Measurements from ENCODE around the gene CNOT2. TPM values are rescaled to one million over a fixed set of nuclear protein-coding genes. Genes with fewer than 3 reads are reported as not detected.
A peak's percentile ranks its signal among the peaks of the same experiment; 100 is the strongest.

The CNOT2 gene
- total RNA-seq, 2 experiments from 2014 or later, result 76.2 to 78.2 TPM

- DNase-seq (no peak), ATAC-seq (no peak)
- Mint-ChIP-seq H3K27ac (no peak overlapping the region), H3K4me3 (no peak overlapping the region), H3K4me1 (ENCODE audit: low read depth) (peaks cover 10% of the 10 kb centered on the region), H3K36me3 (ENCODE audit: low read depth) (peaks cover 24% of the 10 kb centered on the region), H3K27me3 (ENCODE audit: low read depth) (no peaks in the 10 kb centered on the region), H3K9me3 (ENCODE audit: insufficient read depth) (no peaks in the 10 kb centered on the region)
- ChIA-PET POLR2A (no interaction called here), CTCF (no interaction called here)
These were observed 70.9 kb downstream of the CNOT2 start for GRCh38 chr12:70314145-70314544.

GRCh38 chr12:70317781-70318180 lies 74.5 kb downstream of the CNOT2 start:
- Mint-ChIP-seq H3K4me3 (no peak overlapping the region), H3K9me3 (ENCODE audit: insufficient read depth) (no peaks in the 10 kb centered on the region), H3K4me1 (ENCODE audit: low read depth) (peaks cover 11% of the 10 kb centered on the region), H3K27me3 (ENCODE audit: low read depth) (no peaks in the 10 kb centered on the region), H3K36me3 (ENCODE audit: low read depth) (peaks cover 24% of the 10 kb centered on the region), H3K27ac (no peak overlapping the region)
- ATAC-seq (peak; percentile 15), DNase-seq (no peak)
- POLR2A ChIA-PET, result no interaction called here
- CTCF ChIA-PET, result no interaction called here

- Mint-ChIP-seq H3K4me1 (ENCODE audit: low read depth) (peaks cover 11% of the 10 kb centered on the region), H3K27ac (no peak overlapping the region), H3K36me3 (ENCODE audit: low read depth) (peaks cover 23% of the 10 kb centered on the region), H3K9me3 (ENCODE audit: insufficient read depth) (no peaks in the 10 kb centered on the region), H3K27me3 (ENCODE audit: low read depth) (no peaks in the 10 kb centered on the region), H3K4me3 (no peak overlapping the region)
- DNase-seq, result no peak
- ATAC-seq, result no peak
- ChIA-PET POLR2A (no interaction called here), CTCF (no interaction called here)
These were observed 76.4 kb downstream of the CNOT2 start for GRCh38 chr12:70319605-70320004.

- Mint-ChIP-seq H3K4me1 (ENCODE audit: low read depth) (peaks cover 11% of the 10 kb centered on the region), H3K4me3 (no peak overlapping the region), H3K27ac (no peak overlapping the region), H3K9me3 (ENCODE audit: insufficient read depth) (no peaks in the 10 kb centered on the region), H3K27me3 (ENCODE audit: low read depth) (no peaks in the 10 kb centered on the region), H3K36me3 (ENCODE audit: low read depth) (peaks cover 29% of the 10 kb centered on the region)
- POLR2A ChIA-PET, result interaction anchor here (0.6 kb wide), 1 partner anchor 40 kb away, joined by 5 read pairs; no protein-coding TSS in a partner anchor
- CTCF ChIA-PET, result no interaction called here
- DNase-seq, result no peak
- ATAC-seq, result no peak
These were observed 78.0 kb downstream of the CNOT2 start for GRCh38 chr12:70321191-70321590.

- no peak for DNase-seq
- Mint-ChIP-seq H3K9me3 (ENCODE audit: insufficient read depth) (no peaks in the 10 kb centered on the region), H3K36me3 (ENCODE audit: low read depth) (peaks cover 39% of the 10 kb centered on the region), H3K27ac (no peak overlapping the region), H3K4me1 (ENCODE audit: low read depth) (peaks cover 3% of the 10 kb centered on the region), H3K4me3 (no peak overlapping the region), H3K27me3 (ENCODE audit: low read depth) (no peaks in the 10 kb centered on the region)
- ChIA-PET CTCF (interaction anchor here (1.2 kb wide), 1 partner anchor 16 kb away, joined by 4 read pairs; no protein-coding TSS in a partner anchor), POLR2A (no interaction called here)
- no peak for ATAC-seq
These were observed 84.3 kb downstream of the CNOT2 start for GRCh38 chr12:70327541-70327940.

GRCh38 chr12:70329728-70330127 lies 86.5 kb downstream of the CNOT2 start:
- CTCF ChIA-PET, result no interaction called here
- Mint-ChIP-seq H3K36me3 (ENCODE audit: low read depth) (peaks cover 27% of the 10 kb centered on the region), H3K4me3 (no peak overlapping the region), H3K27me3 (ENCODE audit: low read depth) (no peaks in the 10 kb centered on the region), H3K4me1 (ENCODE audit: low read depth) (peaks cover 3% of the 10 kb centered on the region), H3K27ac (no peak overlapping the region), H3K9me3 (ENCODE audit: insufficient read depth) (no peaks in the 10 kb centered on the region)
- DNase-seq (no peak), ATAC-seq (no peak)
- POLR2A ChIA-PET, result no interaction called here

- no peak overlapping the region for H3K27ac Mint-ChIP-seq
- DNase-seq, result no peak
- H3K27me3 Mint-ChIP-seq (ENCODE audit: low read depth), result no peaks in the 10 kb centered on the region
- peaks cover 23% of the 10 kb centered on the region for H3K36me3 Mint-ChIP-seq (ENCODE audit: low read depth)
- no peak overlapping the region for H3K4me3 Mint-ChIP-seq
- no peak for ATAC-seq
- POLR2A ChIA-PET, result no interaction called here
- H3K9me3 Mint-ChIP-seq (ENCODE audit: insufficient read depth), result no peaks in the 10 kb centered on the region
- CTCF ChIA-PET, result no interaction called here
- H3K4me1 Mint-ChIP-seq (ENCODE audit: low read depth), result peaks cover 3% of the 10 kb centered on the region
These were observed 86.9 kb downstream of the CNOT2 start for GRCh38 chr12:70330158-70330557.

- ATAC-seq (no peak), DNase-seq (no peak)
- no peak overlapping the region for H3K4me3 Mint-ChIP-seq
- H3K27me3 Mint-ChIP-seq (ENCODE audit: low read depth), result no peaks in the 10 kb centered on the region
- no peaks in the 10 kb centered on the region for H3K9me3 Mint-ChIP-seq (ENCODE audit: insufficient read depth)
- POLR2A ChIA-PET, result no interaction called here
- H3K4me1 Mint-ChIP-seq (ENCODE audit: low read depth), result peaks cover 3% of the 10 kb centered on the region
- CTCF ChIA-PET, result interaction anchor here (0.6 kb wide), 1 partner anchor 451 kb away, joined by 3 read pairs; no protein-coding TSS in a partner anchor
- peaks cover 26% of the 10 kb centered on the region for H3K36me3 Mint-ChIP-seq (ENCODE audit: low read depth)
- no peak overlapping the region for H3K27ac Mint-ChIP-seq
These were observed 89.0 kb downstream of the CNOT2 start for GRCh38 chr12:70332236-70332635.

- POLR2A ChIA-PET, result no interaction called here
- no peak overlapping the region for H3K27ac Mint-ChIP-seq
- peaks cover 3% of the 10 kb centered on the region for H3K4me1 Mint-ChIP-seq (ENCODE audit: low read depth)
- no peaks in the 10 kb centered on the region for H3K9me3 Mint-ChIP-seq (ENCODE audit: insufficient read depth)
- ATAC-seq (no peak), DNase-seq (no peak)
- H3K36me3 Mint-ChIP-seq (ENCODE audit: low read depth), result peaks cover 33% of the 10 kb centered on the region
- no peaks in the 10 kb centered on the region for H3K27me3 Mint-ChIP-seq (ENCODE audit: low read depth)
- no peak overlapping the region for H3K4me3 Mint-ChIP-seq
- CTCF ChIA-PET, result interaction anchor here (0.9 kb wide), 1 partner anchor 29 kb away, joined by 3 read pairs; no protein-coding TSS in a partner anchor
These were observed 91.5 kb downstream of the CNOT2 start for GRCh38 chr12:70334742-70335141.

GRCh38 chr12:70338531-70338930 lies 95.3 kb downstream of the CNOT2 start:
- POLR2A ChIA-PET, result no interaction called here
- CTCF ChIA-PET, result no interaction called here
- Mint-ChIP-seq H3K27ac (no peak overlapping the region), H3K4me3 (no peak overlapping the region), H3K4me1 (ENCODE audit: low read depth) (no peaks in the 10 kb centered on the region), H3K9me3 (ENCODE audit: insufficient read depth) (no peaks in the 10 kb centered on the region), H3K36me3 (ENCODE audit: low read depth) (peaks cover 51% of the 10 kb centered on the region), H3K27me3 (ENCODE audit: low read depth) (no peaks in the 10 kb centered on the region)
- ATAC-seq (no peak), DNase-seq (no peak)

- DNase-seq, result no peak
- Mint-ChIP-seq H3K4me3 (no peak overlapping the region), H3K36me3 (ENCODE audit: low read depth) (peaks cover 18% of the 10 kb centered on the region), H3K27me3 (ENCODE audit: low read depth) (no peaks in the 10 kb centered on the region), H3K27ac (no peak overlapping the region), H3K9me3 (ENCODE audit: insufficient read depth) (no peaks in the 10 kb centered on the region), H3K4me1 (ENCODE audit: low read depth) (no peaks in the 10 kb centered on the region)
- POLR2A ChIA-PET, result no interaction called here
- CTCF ChIA-PET, result no interaction called here
- no peak for ATAC-seq
These were observed 107.8 kb downstream of the CNOT2 start for GRCh38 chr12:70351076-70351475.

- ChIA-PET POLR2A (no interaction called here), CTCF (no interaction called here)
- no peak for ATAC-seq
- Mint-ChIP-seq H3K9me3 (ENCODE audit: insufficient read depth) (no peaks in the 10 kb centered on the region), H3K27ac (no peak overlapping the region), H3K27me3 (ENCODE audit: low read depth) (no peaks in the 10 kb centered on the region), H3K4me1 (ENCODE audit: low read depth) (no peaks in the 10 kb centered on the region), H3K36me3 (ENCODE audit: low read depth) (peaks cover 15% of the 10 kb centered on the region), H3K4me3 (no peak overlapping the region)
- no peak for DNase-seq
These were observed 110.8 kb downstream of the CNOT2 start for GRCh38 chr12:70353780-70354660.

- ChIA-PET POLR2A (no interaction called here), CTCF (no interaction called here)
- Mint-ChIP-seq H3K36me3 (ENCODE audit: low read depth) (peaks cover 15% of the 10 kb centered on the region), H3K9me3 (ENCODE audit: insufficient read depth) (no peaks in the 10 kb centered on the region), H3K27me3 (ENCODE audit: low read depth) (no peaks in the 10 kb centered on the region), H3K27ac (no peak overlapping the region), H3K4me3 (no peak overlapping the region), H3K4me1 (ENCODE audit: low read depth) (no peaks in the 10 kb centered on the region)
- DNase-seq (no peak), ATAC-seq (no peak)
These were observed 111.6 kb downstream of the CNOT2 start for GRCh38 chr12:70354787-70355186.

Data from activated CD8-positive, alpha-beta T cell treated with anti-CD3 and anti-CD28 coated beads, Interleukin-2, amount 10 ng/mL, durations not matched to agents 7 days and 5 days (primary cell).